ENCODE data around the gene SEPTIN6. TPM values are rescaled to one million over a fixed set of nuclear protein-coding genes. Genes with fewer than 3 reads are reported as not detected.

The SEPTIN6 gene
- total RNA-seq, 2 donors from 2014 or later, result 79.7 to 84.0 TPM

GRCh38 chrX:119654112-119654531, 38.8 kb downstream of the SEPTIN6 start:
- Mint-ChIP-seq H3K27me3 (no peaks in the 10 kb centered on the region), H3K4me3 (no peak overlapping the region), H3K4me1 (ENCODE audit: low read depth in 2 of 2) (peaks cover 8 to 25% of the 10 kb centered on the region in 2 donors), H3K9me3 (no peaks in the 10 kb centered on the region), H3K36me3 (peaks cover 2% of the 10 kb centered on the region), H3K27ac (peak overlapping the region in 1 of 2 donors; percentile 34)
- DNase-seq (ENCODE audit: low spot score) (no peak), ATAC-seq (no peak)

- Mint-ChIP-seq H3K27me3 (no peaks in the 10 kb centered on the region), H3K4me1 (ENCODE audit: low read depth in 2 of 2) (peaks cover 17 to 40% of the 10 kb centered on the region in 2 donors), H3K9me3 (no peaks in the 10 kb centered on the region), H3K4me3 (peak overlapping the region; percentile 77), H3K36me3 (peaks cover 6% of the 10 kb centered on the region), H3K27ac (peak overlapping the region; percentile 94 to 96)
- ATAC-seq, result peak; percentile 45 to 47
- DNase-seq (ENCODE audit: low spot score), result no peak
Observed at GRCh38 chrX:119648421-119648775, 44.6 kb downstream of the SEPTIN6 start.

- peak overlapping the region; percentile 94 to 96 for H3K27ac Mint-ChIP-seq
- H3K9me3 Mint-ChIP-seq, result no peaks in the 10 kb centered on the region
- H3K4me3 Mint-ChIP-seq, result peak overlapping the region; percentile 77
- DNase-seq (ENCODE audit: low spot score) (peak; percentile 88), ATAC-seq (peak; percentile 98)
- peaks cover 6% of the 10 kb centered on the region for H3K36me3 Mint-ChIP-seq
- H3K4me1 Mint-ChIP-seq (ENCODE audit: low read depth in 2 of 2), result peaks cover 17 to 43% of the 10 kb centered on the region in 2 donors
- H3K27me3 Mint-ChIP-seq, result no peaks in the 10 kb centered on the region
Observed at GRCh38 chrX:119647552-119648420, 45.2 kb downstream of the SEPTIN6 start.

- H3K27ac Mint-ChIP-seq, result peak overlapping the region; percentile 91 to 96
- DNase-seq (ENCODE audit: low spot score) (no peak), ATAC-seq (no peak)
- H3K36me3 Mint-ChIP-seq, result peaks cover 6% of the 10 kb centered on the region
- peak overlapping the region; percentile 71 for H3K4me3 Mint-ChIP-seq
- no peaks in the 10 kb centered on the region for H3K27me3 Mint-ChIP-seq
- no peaks in the 10 kb centered on the region for H3K9me3 Mint-ChIP-seq
- H3K4me1 Mint-ChIP-seq (ENCODE audit: low read depth in 2 of 2), result peaks cover 17 to 45% of the 10 kb centered on the region in 2 donors
Observed at GRCh38 chrX:119647089-119647488, 45.9 kb downstream of the SEPTIN6 start.

GRCh38 chrX:119646515-119646914, 46.5 kb downstream of the SEPTIN6 start:
- Mint-ChIP-seq H3K4me1 (ENCODE audit: low read depth in 2 of 2) (peaks cover 17 to 45% of the 10 kb centered on the region in 2 donors), H3K27ac (peak overlapping the region; percentile 91 to 96), H3K4me3 (peak overlapping the region; percentile 71), H3K27me3 (no peaks in the 10 kb centered on the region), H3K9me3 (no peaks in the 10 kb centered on the region), H3K36me3 (peaks cover 6% of the 10 kb centered on the region)
- DNase-seq (ENCODE audit: low spot score) (no peak), ATAC-seq (no peak)

GRCh38 chrX:119643696-119644095, 49.3 kb downstream of the SEPTIN6 start:
- DNase-seq (ENCODE audit: low spot score), result no peak
- Mint-ChIP-seq H3K27me3 (no peaks in the 10 kb centered on the region), H3K4me3 (no peak overlapping the region), H3K9me3 (no peaks in the 10 kb centered on the region), H3K36me3 (peaks cover 6% of the 10 kb centered on the region), H3K27ac (peak overlapping the region in 1 of 2 donors; percentile 11), H3K4me1 (ENCODE audit: low read depth in 2 of 2) (peaks cover 16 to 43% of the 10 kb centered on the region in 2 donors)
- no peak for ATAC-seq

Other genes starting within 250 kb of the SEPTIN6 start
- gene SLC25A5, start 224.7 kb downstream of the SEPTIN6 start, total RNA-seq, result 100 to 1,000 TPM; 352 to 473 TPM
- gene STEEP1, start 127.8 kb downstream of the SEPTIN6 start, total RNA-seq, result 10 to 100 TPM; 20.8 to 24.2 TPM
- gene UBE2A, start 118.6 kb downstream of the SEPTIN6 start, total RNA-seq, result 10 to 100 TPM; 58.3 to 60.0 TPM
- 10 to 100 TPM; 15.8 to 24.4 TPM for gene NKRF, start 86.7 kb downstream of the SEPTIN6 start, total RNA-seq
- gene SOWAHD, start 65.4 kb upstream of the SEPTIN6 start, total RNA-seq, result not detected
- 1,000 to 10,000 TPM; 1,043 to 1,156 TPM for gene RPL39, start 98.5 kb upstream of the SEPTIN6 start, total RNA-seq
- gene UPF3B, start 159.8 kb upstream of the SEPTIN6 start, total RNA-seq, result 10 to 100 TPM; 14.6 to 15.3 TPM
- 10 to 100 TPM; 21.6 to 32.3 TPM for gene RNF113A, start 178.6 kb upstream of the SEPTIN6 start, total RNA-seq
- gene NDUFA1, start 178.7 kb upstream of the SEPTIN6 start, total RNA-seq, result 10 to 100 TPM; 65.0 to 86.0 TPM
- not detected for gene AKAP14, start 202.7 kb upstream of the SEPTIN6 start, total RNA-seq

Data from natural killer cell treated with Interleukin-12 subunit alpha and Interleukin-12 subunit beta and Interleukin-15 and Interleukin-18, amount 100 ng/mL, for 72 hours (primary cell).